OCI-LY7 (cell line): ENCODE results near the gene DALRD3. TPM values are rescaled to one million over a fixed set of nuclear protein-coding genes. Genes with fewer than 3 reads are reported as not detected.
A peak's percentile ranks its signal among the peaks of the same experiment; 100 is the strongest.

Experiments
- Bru-seq: library from RNA; stranded (reverse); fragments of 400-500 nt; gene quantifications from one replicate; lab custom pipeline; 2021; lab: Mats Ljungman, UMichigan
- BruChase-seq, 2 experiments: library from RNA; stranded (reverse); fragments of 400-500 nt; gene quantifications; one replicate each; lab custom pipeline; 2021; lab: Mats Ljungman, UMichigan
- BruUV-seq: library from RNA; stranded (reverse); fragments of 400-500 nt; replicated peaks from 2 replicates; lab custom pipeline; 2021; lab: Mats Ljungman, UMichigan
- CTCF ChIA-PET: fragments of 300-600 bp; sonication (Branson Sonifier 250); formaldehyde crosslinking; loops from one replicate; lab custom pipeline; 2022; ENCODE audit warnings: antibody characterized with exemption; ENCODE audit not compliant: unreplicated experiment; lab: Charles Lee
- POLR2A ChIA-PET: fragments of 300-600 bp; sonication (Branson Sonifier 250); formaldehyde crosslinking; loops from one replicate; lab custom pipeline; 2022; ENCODE audit warnings: antibody characterized with exemption; lab: Charles Lee
- DNase-seq: peaks from one replicate; pipeline ENCODE4 v3.0.0-alpha.2; 2015; ENCODE audit warnings: low spot score
- H2AFZ ChIP-seq: fragments of 200-600 bp; sonication (generic), shearing (Covaris generic); 2 replicates; pipeline ENCODE4 v1.6.1; 2014; ENCODE audit warnings: mild to moderate bottlenecking, antibody characterized with exemption, low read length, moderate library complexity
- H3K27ac ChIP-seq: fragments of 200-600 bp; sonication (generic); 2 replicates; pipeline ENCODE4 v1.5.1; 2014; ENCODE audit warnings: mixed run types, low read depth, mild to moderate bottlenecking, moderate library complexity, low read length, inconsistent platforms; ENCODE audit not compliant: poor library complexity, severe bottlenecking
- H3K36me3 ChIP-seq: fragments of 200-600 bp; sonication (generic); 2 replicates; pipeline ENCODE4 v1.6.1; 2014; ENCODE audit warnings: mild to moderate bottlenecking, antibody characterized with exemption, low read length, moderate library complexity, mixed read lengths; ENCODE audit not compliant: insufficient read depth
- H3K4me1 ChIP-seq: fragments of 200-600 bp; sonication (generic); 2 replicates; pipeline ENCODE4 v1.5.1; 2014; ENCODE audit warnings: mild to moderate bottlenecking, low read length; ENCODE audit not compliant: insufficient read depth, poor library complexity, severe bottlenecking
- H3K4me2 ChIP-seq: fragments of 200-600 bp; sonication (generic); 2 replicates; pipeline ENCODE4 v1.6.1; 2014; ENCODE audit warnings: mild to moderate bottlenecking, low read length
- H3K4me3 ChIP-seq: fragments of 200-600 bp; sonication (generic); 2 replicates; pipeline ENCODE4 v1.5.1; 2014; ENCODE audit warnings: mild to moderate bottlenecking, low read depth, low read length; ENCODE audit not compliant: poor library complexity, severe bottlenecking
- H3K79me2 ChIP-seq: fragments of 200-600 bp; sonication (generic); 2 replicates; pipeline ENCODE4 v1.6.1; 2016; ENCODE audit warnings: low read depth, mild to moderate bottlenecking, low read length, moderate library complexity, mixed read lengths; ENCODE audit not compliant: insufficient read depth
- H3K9me2 ChIP-seq: fragments of 200-600 bp; sonication (generic); 2 replicates; pipeline ENCODE4 v1.6.1; 2016; ENCODE audit warnings: mild to moderate bottlenecking, low read length, mixed read lengths; ENCODE audit not compliant: insufficient read depth
- H3K9me3 ChIP-seq: fragments of 200-600 bp; sonication (generic); 2 replicates; pipeline ENCODE4 v1.6.1; 2014; ENCODE audit warnings: mild to moderate bottlenecking, mixed run types, low read length, mixed read lengths
- H4K20me1 ChIP-seq: fragments of 200-600 bp; sonication (generic); 2 replicates; pipeline ENCODE4 v1.6.1; 2014; ENCODE audit warnings: mild to moderate bottlenecking, antibody characterized with exemption, low read length, moderate library complexity, mixed read lengths; ENCODE audit not compliant: insufficient read depth
- EZH2phosphoT487 ChIP-seq: fragments of 200-600 bp; sonication (generic); IDR thresholded peaks from 2 replicates; pipeline ENCODE4 v1.6.1; 2018; ENCODE audit warnings: low read depth, borderline replicate concordance, mild to moderate bottlenecking, mixed run types, antibody characterized with exemption, low read length, moderate library complexity, mixed read lengths
- intact Hi-C: fragments of 100-400 bp; cut with micrococcal nuclease; formaldehyde crosslinking; loops from one replicate; pipeline ENCODE4 v1.10.0; 2022; ENCODE audit not compliant: unreplicated experiment
- long read RNA-seq: library from polyadenylated mRNA; stranded (forward); transcript quantifications from one replicate; pipeline ENCODE4 v2.0.0, GENCODE V29; 2022
- total RNA-seq, 2 experiments: library from RNA; depleted of rRNA in 1 of 2; stranded (reverse); fragments of >200 nt in 1 of 2; shearing (Covaris generic) in 1 of 2; gene quantifications; 2 replicates each; pipeline ENCODE4 v1.2.3, GENCODE V29; 2014 to 2022
- TF ChIP-seq, protein P1 (sequence below): fragments of 200-600 bp; sonication (generic); conservative IDR thresholded peaks from 2 replicates; pipeline ENCODE4 v1.5.1; 2014; ENCODE audit warnings: mild to moderate bottlenecking, antibody characterized with exemption, low read length, moderate library complexity, mixed read lengths

The DALRD3 gene, protein sequence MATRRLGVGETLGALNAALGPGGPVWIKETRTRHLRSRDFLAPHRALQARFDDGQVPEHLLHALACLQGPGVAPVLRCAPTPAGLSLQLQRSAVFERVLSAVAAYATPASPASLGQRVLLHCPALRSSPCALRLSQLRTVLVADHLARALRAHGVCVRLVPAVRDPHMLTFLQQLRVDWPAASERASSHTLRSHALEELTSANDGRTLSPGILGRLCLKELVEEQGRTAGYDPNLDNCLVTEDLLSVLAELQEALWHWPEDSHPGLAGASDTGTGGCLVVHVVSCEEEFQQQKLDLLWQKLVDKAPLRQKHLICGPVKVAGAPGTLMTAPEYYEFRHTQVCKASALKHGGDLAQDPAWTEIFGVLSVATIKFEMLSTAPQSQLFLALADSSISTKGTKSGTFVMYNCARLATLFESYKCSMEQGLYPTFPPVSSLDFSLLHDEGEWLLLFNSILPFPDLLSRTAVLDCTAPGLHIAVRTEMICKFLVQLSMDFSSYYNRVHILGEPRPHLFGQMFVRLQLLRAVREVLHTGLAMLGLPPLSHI
- total RNA-seq (2014; rRNA removed; shearing (Covaris generic)) (26.3 and 36.2 TPM in 2 replicates), total RNA-seq (2022) (35.0 and 35.7 TPM in 2 replicates), Bru-seq, nascent RNA (percentile 74 among the genes with signal in this experiment), BruChase-seq, experiment 1, labeled RNA remaining after a 6-hour chase (percentile 76 among the genes with signal in this experiment), BruChase-seq, experiment 2, labeled RNA remaining after a 2-hour chase (percentile 71 among the genes with signal in this experiment)
- long read RNA-seq, transcript DALRD3-202 (12 exons, 1,739 nt) = major isoform, 5 of 58 reads
- long read RNA-seq, partial matches to known transcripts = 7 of 58 reads
- long read RNA-seq, other reads (novel, unspliced or antisense) = 37 of 58 reads

- Histone ChIP-seq H3K4me3 (peak within 1 kb of the TSS; percentile 80), H3K9me2 (no peaks in the 10 kb centered on the region), H2AFZ (no peak within 1 kb of the TSS; the same call in 1 of the 2 replicates), H3K4me1 (peaks cover 26% of the 10 kb centered on the region), H3K9me3 (no peaks in the 10 kb centered on the region), H3K79me2 (peaks cover 30% of the 10 kb centered on the region; the same call in 1 of the 2 replicates), H4K20me1 (0 out of 2 replicates have a peak, but pooled peaks cover 2% of the 10 kb centered on the region), H3K4me2 (peak within 1 kb of the TSS; percentile 90), H3K36me3 (peaks cover 47% of the 10 kb centered on the region), H3K27ac (peak within 1 kb of the TSS; percentile 93)
- no TSS peak for BruUV-seq
- intact Hi-C loops = no loop called here
- ChIA-PET CTCF (interaction anchor here (1.1 kb wide), 1 partner anchor 10 kb away, joined by 3 read pairs; the partner anchor contains the start of gene WDR6), POLR2A (interaction anchor here (2.0 kb wide), 2 partner anchors 11 to 27 kb away, joined by 6 to 9 read pairs; partner anchors contain the start of gene WDR6)
- peak; percentile 85 for DNase-seq
- TF ChIP-seq, protein P1, sequence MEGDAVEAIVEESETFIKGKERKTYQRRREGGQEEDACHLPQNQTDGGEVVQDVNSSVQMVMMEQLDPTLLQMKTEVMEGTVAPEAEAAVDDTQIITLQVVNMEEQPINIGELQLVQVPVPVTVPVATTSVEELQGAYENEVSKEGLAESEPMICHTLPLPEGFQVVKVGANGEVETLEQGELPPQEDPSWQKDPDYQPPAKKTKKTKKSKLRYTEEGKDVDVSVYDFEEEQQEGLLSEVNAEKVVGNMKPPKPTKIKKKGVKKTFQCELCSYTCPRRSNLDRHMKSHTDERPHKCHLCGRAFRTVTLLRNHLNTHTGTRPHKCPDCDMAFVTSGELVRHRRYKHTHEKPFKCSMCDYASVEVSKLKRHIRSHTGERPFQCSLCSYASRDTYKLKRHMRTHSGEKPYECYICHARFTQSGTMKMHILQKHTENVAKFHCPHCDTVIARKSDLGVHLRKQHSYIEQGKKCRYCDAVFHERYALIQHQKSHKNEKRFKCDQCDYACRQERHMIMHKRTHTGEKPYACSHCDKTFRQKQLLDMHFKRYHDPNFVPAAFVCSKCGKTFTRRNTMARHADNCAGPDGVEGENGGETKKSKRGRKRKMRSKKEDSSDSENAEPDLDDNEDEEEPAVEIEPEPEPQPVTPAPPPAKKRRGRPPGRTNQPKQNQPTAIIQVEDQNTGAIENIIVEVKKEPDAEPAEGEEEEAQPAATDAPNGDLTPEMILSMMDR = no peak
- TF ChIP-seq EZH2phosphoT487 = no peak
Observed at GRCh38 chr3:49017971-49018706, at the start of gene DALRD3. Gene DALRD3, minus strand, starts transcription at chr3:49018580. Its CDS starts 16 bp downstream, at chr3:49018564.

DNA sequence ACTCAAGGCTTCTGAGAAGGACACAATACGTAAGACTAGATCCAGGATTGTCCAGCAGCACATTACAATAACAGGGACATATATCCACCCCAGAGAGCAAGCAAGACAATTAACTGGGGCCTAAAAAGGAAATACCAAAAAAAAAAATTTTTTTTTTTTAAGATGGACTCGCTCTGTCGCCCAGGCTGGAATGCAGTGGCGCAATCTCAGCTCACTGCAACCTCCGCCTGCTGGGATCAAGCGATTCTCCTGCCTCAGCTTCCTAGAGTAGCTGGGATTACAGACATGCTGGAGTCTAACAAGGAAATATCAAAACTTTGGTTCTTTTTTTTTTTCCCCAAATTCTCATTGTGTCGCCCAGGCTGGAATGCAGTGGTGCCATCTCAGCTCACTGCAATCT is 39.6 kb upstream of the DALRD3 start:
- BruUV-seq = no TSS peak
- no peak for DNase-seq

More for the DNA sequence above, 39.6 kb upstream of the DALRD3 start:
- TF ChIP-seq, protein P1 = no peak
- TF ChIP-seq EZH2phosphoT487 = no peak
- Histone ChIP-seq H3K79me2 (peaks cover 10% of the 10 kb centered on the region; the same call in 1 of the 2 replicates), H3K36me3 (peaks cover 84% of the 10 kb centered on the region), H3K9me3 (no peaks in the 10 kb centered on the region), H4K20me1 (no peaks in the 10 kb centered on the region), H2AFZ (no peak overlapping the region), H3K4me1 (no peaks in the 10 kb centered on the region), H3K9me2 (no peaks in the 10 kb centered on the region), H3K4me2 (no peak overlapping the region), H3K4me3 (no peak overlapping the region), H3K27ac (no peak overlapping the region)
- POLR2A ChIA-PET = interaction anchor here (0.7 kb wide), 1 partner anchor 105 kb away, joined by 3 read pairs; no protein-coding TSS in a partner anchor
- CTCF ChIA-PET = no interaction called here
- intact Hi-C loops = no loop called here
